Memory B cell (primary cell): Measurements from ENCODE around the gene IFI27L2.
"Not testable (repeated sequence)": the region's sequence is repeated elsewhere in the genome, so short reads cannot be mapped to it uniquely, and the experiment has no call there.

ENCODE experiments used
- ATAC-seq: fragments of 150-1000 bp; cut with Tn5 transposase; 2 replicates; pipeline ENCODE4 v1.10.0; 2021; ENCODE audit warnings: low read depth, mild to moderate bottlenecking, moderate library complexity
- DNase-seq, 2 donors: peaks; one replicate each; pipeline ENCODE4 v3.0.0; 2022; ENCODE audit warnings: low spot score in 2 of 2
- H3K27ac Mint-ChIP-seq: one replicate; pipeline ENCODE4 v1.8.0; 2022; ENCODE audit warnings: mild to moderate bottlenecking, moderate library complexity, mixed read lengths
- H3K27me3 Mint-ChIP-seq: one replicate; pipeline ENCODE4 v1.8.0; 2022; ENCODE audit warnings: mixed read lengths
- H3K36me3 Mint-ChIP-seq: one replicate; pipeline ENCODE4 v1.8.0; 2022; ENCODE audit warnings: mild to moderate bottlenecking, mixed read lengths
- H3K4me1 Mint-ChIP-seq: one replicate; pipeline ENCODE4 v1.8.0; 2022; ENCODE audit warnings: mixed read lengths
- H3K4me3 Mint-ChIP-seq: one replicate; pipeline ENCODE4 v1.8.0; 2022; ENCODE audit warnings: mild to moderate bottlenecking, moderate library complexity, mixed read lengths
- H3K9me3 Mint-ChIP-seq: one replicate; pipeline ENCODE4 v1.8.0; 2022; ENCODE audit warnings: mixed read lengths

IFI27L2 gene

GRCh38 chr14:94163796-94164195, 34.4 kb upstream of the IFI27L2 start:
- DNase-seq (no peak), ATAC-seq (no peak)
- H3K27me3 Mint-ChIP-seq: peaks cover 25% of the 10 kb centered on the region
- no peak overlapping the region for H3K27ac Mint-ChIP-seq
- no peaks in the 10 kb centered on the region for H3K9me3 Mint-ChIP-seq
- no peak overlapping the region for H3K4me3 Mint-ChIP-seq
- no peaks in the 10 kb centered on the region for H3K36me3 Mint-ChIP-seq
- H3K4me1 Mint-ChIP-seq: no peaks in the 10 kb centered on the region

- no peak overlapping the region for H3K4me3 Mint-ChIP-seq
- DNase-seq: no peak
Observed at GRCh38 chr14:94162466-94162865, 33.1 kb upstream of the IFI27L2 start.

GRCh38 chr14:94161981-94162380, 32.6 kb upstream of the IFI27L2 start:
- Mint-ChIP-seq H3K36me3 (no peaks in the 10 kb centered on the region), H3K4me3 (no peak overlapping the region), H3K4me1 (no peaks in the 10 kb centered on the region), H3K27me3 (peaks cover 25% of the 10 kb centered on the region), H3K9me3 (no peaks in the 10 kb centered on the region), H3K27ac (no peak overlapping the region)
- DNase-seq (no peak), ATAC-seq (no peak)

More at GRCh38 chr14:94162466-94162865, 33.1 kb upstream of the IFI27L2 start:
- no peaks in the 10 kb centered on the region for H3K4me1 Mint-ChIP-seq
- no peaks in the 10 kb centered on the region for H3K9me3 Mint-ChIP-seq
- no peak overlapping the region for H3K27ac Mint-ChIP-seq
- peaks cover 23% of the 10 kb centered on the region for H3K27me3 Mint-ChIP-seq
- no peak for ATAC-seq
- H3K36me3 Mint-ChIP-seq: no peaks in the 10 kb centered on the region

DNA sequence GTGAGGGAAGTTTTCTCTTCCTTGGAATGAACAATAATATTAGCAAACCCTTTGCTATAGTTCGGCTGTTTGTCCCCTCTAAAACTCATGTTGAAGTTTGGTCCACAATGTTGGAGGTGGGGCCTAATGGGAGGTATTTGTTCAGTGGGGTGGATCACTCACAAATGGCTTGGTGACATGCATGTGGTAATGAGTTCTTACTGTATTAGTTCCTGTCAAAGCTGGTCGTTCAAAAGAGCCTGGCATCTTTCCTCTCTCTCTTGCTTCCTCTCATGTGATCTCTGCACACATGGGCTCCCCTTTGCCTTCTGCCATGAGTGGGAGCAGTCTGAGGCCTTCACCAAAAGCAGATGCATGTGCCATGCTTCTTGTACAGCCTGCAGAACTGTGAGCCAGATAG, 31.7 kb upstream of the IFI27L2 start:
- peaks cover 24% of the 10 kb centered on the region for H3K27me3 Mint-ChIP-seq
- H3K27ac Mint-ChIP-seq: no peak overlapping the region
- no peaks in the 10 kb centered on the region for H3K36me3 Mint-ChIP-seq
- no peaks in the 10 kb centered on the region for H3K4me1 Mint-ChIP-seq
- ATAC-seq: no peak
- no peaks in the 10 kb centered on the region for H3K9me3 Mint-ChIP-seq
- no peak overlapping the region for H3K4me3 Mint-ChIP-seq
- no peak for DNase-seq

DNA sequence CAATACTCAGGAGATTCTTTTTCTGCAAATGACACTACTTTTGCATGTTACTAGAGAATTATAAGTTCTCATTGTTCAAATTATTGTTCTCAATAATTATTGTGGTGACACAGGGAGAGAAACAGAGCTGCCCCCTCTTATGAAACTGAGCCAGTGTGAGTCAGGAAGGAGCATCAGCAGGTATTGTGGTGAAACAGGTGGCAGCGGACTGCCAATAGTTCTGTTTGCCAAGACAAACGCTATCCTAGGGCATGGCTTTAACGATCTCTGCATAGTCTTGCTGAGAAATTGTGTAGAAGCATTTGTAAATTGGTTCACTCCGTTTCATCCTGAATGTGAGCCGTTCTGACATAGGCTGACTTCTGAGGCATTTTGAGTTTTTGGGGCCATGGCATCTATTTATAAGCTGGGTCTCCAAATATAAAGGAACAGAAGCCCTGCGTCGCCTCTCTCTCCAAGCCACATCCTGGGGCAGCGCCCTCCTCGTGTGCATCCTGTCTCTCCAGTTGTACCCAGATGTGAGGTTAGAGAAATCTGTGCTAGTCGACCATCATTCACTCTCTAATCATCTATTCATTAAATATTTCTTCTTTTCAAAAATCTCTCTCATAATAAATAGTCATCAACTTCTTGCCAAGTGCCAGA, 29.0 kb upstream of the IFI27L2 start:
- H3K4me1 Mint-ChIP-seq: no peaks in the 10 kb centered on the region
- H3K27me3 Mint-ChIP-seq: peaks cover 17% of the 10 kb centered on the region
- ATAC-seq (no peak), DNase-seq (no peak)
- peaks cover 2% of the 10 kb centered on the region for H3K9me3 Mint-ChIP-seq
- no peaks in the 10 kb centered on the region for H3K36me3 Mint-ChIP-seq
- no peak overlapping the region for H3K27ac Mint-ChIP-seq
- no peak overlapping the region for H3K4me3 Mint-ChIP-seq

DNA sequence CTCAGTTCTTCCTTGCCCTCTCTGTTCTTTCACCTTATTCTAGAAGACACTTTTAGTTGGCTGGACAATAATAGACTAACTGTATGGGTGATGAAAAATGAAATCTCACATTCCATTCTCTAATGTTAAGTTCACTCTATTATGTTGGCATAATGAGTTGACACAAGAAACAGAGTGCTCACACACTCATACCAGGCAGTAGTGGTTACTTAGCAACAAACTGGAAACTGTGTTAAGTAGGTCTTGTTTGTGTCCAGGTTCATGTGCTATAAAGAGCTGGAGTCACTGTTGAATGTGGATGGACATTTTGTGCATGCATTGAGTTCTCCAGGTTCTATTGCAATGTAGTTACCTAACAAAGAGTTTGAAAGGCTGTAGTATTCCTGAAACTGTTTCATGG, 27.8 kb upstream of the IFI27L2 start:
- Mint-ChIP-seq H3K27ac (no peak overlapping the region), H3K36me3 (no peaks in the 10 kb centered on the region), H3K9me3 (peaks cover 2% of the 10 kb centered on the region), H3K27me3 (peaks cover 25% of the 10 kb centered on the region), H3K4me3 (no peak overlapping the region), H3K4me1 (no peaks in the 10 kb centered on the region)
- DNase-seq (no peak), ATAC-seq (no peak)

- not testable (repeated sequence) for ATAC-seq, DNase-seq, H3K4me1 Mint-ChIP-seq, H3K4me3 Mint-ChIP-seq, H3K36me3 Mint-ChIP-seq, H3K9me3 Mint-ChIP-seq, H3K27ac Mint-ChIP-seq
- H3K27me3 Mint-ChIP-seq: peaks cover 27% of the 10 kb centered on the region
Observed at GRCh38 chr14:94156143-94156542, 26.7 kb upstream of the IFI27L2 start.

GRCh38 chr14:94153750-94154342, 24.4 kb upstream of the IFI27L2 start:
- H3K27ac Mint-ChIP-seq: no peak overlapping the region
- DNase-seq: no peak

DNA sequence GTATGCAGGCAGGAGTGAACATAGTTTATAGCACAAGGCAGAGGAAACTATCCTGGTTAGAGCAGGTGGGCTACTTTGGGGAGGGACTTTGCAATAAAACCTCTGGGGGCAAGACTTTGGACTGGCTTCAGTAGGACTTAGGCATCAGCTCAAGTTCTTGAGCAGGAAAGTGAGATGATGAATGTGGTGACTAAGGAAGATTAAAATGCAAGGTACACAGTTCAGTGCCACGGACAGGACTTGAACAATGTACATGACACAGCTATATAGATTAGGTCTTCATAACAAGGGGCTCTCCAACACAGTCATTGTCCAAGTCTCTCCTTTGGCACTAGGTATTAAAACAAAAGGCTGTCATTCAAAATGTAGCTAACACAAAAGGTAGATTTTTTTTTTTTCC, 23.3 kb upstream of the IFI27L2 start:
- H3K4me3 Mint-ChIP-seq: no peak overlapping the region
- peaks cover 2% of the 10 kb centered on the region for H3K9me3 Mint-ChIP-seq
- H3K36me3 Mint-ChIP-seq: no peaks in the 10 kb centered on the region
- no peak overlapping the region for H3K27ac Mint-ChIP-seq
- H3K4me1 Mint-ChIP-seq: no peaks in the 10 kb centered on the region
- H3K27me3 Mint-ChIP-seq: peaks cover 25% of the 10 kb centered on the region
- ATAC-seq: no peak
- no peak for DNase-seq

More at GRCh38 chr14:94153750-94154342, 24.4 kb upstream of the IFI27L2 start:
- no peaks in the 10 kb centered on the region for H3K36me3 Mint-ChIP-seq
- peaks cover 2% of the 10 kb centered on the region for H3K9me3 Mint-ChIP-seq
- H3K27me3 Mint-ChIP-seq: peaks cover 26% of the 10 kb centered on the region
- H3K4me3 Mint-ChIP-seq: no peak overlapping the region
- H3K4me1 Mint-ChIP-seq: no peaks in the 10 kb centered on the region
- ATAC-seq: no peak

- H3K36me3 Mint-ChIP-seq: no peaks in the 10 kb centered on the region
- peaks cover 5% of the 10 kb centered on the region for H3K27me3 Mint-ChIP-seq
- no peak overlapping the region for H3K27ac Mint-ChIP-seq
- no peak overlapping the region for H3K4me3 Mint-ChIP-seq
- DNase-seq (no peak), ATAC-seq (no peak)
- peaks cover 3% of the 10 kb centered on the region for H3K4me1 Mint-ChIP-seq
- H3K9me3 Mint-ChIP-seq: no peaks in the 10 kb centered on the region
Observed at GRCh38 chr14:94145902-94146527, 16.6 kb upstream of the IFI27L2 start.

GRCh38 chr14:94144765-94145164, 15.4 kb upstream of the IFI27L2 start:
- no peaks in the 10 kb centered on the region for H3K36me3 Mint-ChIP-seq
- ATAC-seq (no peak), DNase-seq (no peak)
- peaks cover under 1% of the 10 kb centered on the region for H3K27me3 Mint-ChIP-seq
- H3K9me3 Mint-ChIP-seq: no peaks in the 10 kb centered on the region
- H3K4me1 Mint-ChIP-seq: peaks cover 3% of the 10 kb centered on the region
- H3K27ac Mint-ChIP-seq: no peak overlapping the region
- H3K4me3 Mint-ChIP-seq: no peak overlapping the region

GRCh38 chr14:94143711-94144110, 14.3 kb upstream of the IFI27L2 start:
- Mint-ChIP-seq H3K4me3 (no peak overlapping the region), H3K4me1 (peaks cover 3% of the 10 kb centered on the region), H3K27me3 (peaks cover 4% of the 10 kb centered on the region), H3K27ac (no peak overlapping the region), H3K36me3 (no peaks in the 10 kb centered on the region), H3K9me3 (no peaks in the 10 kb centered on the region)
- ATAC-seq: no peak
- DNase-seq: no peak

DNA sequence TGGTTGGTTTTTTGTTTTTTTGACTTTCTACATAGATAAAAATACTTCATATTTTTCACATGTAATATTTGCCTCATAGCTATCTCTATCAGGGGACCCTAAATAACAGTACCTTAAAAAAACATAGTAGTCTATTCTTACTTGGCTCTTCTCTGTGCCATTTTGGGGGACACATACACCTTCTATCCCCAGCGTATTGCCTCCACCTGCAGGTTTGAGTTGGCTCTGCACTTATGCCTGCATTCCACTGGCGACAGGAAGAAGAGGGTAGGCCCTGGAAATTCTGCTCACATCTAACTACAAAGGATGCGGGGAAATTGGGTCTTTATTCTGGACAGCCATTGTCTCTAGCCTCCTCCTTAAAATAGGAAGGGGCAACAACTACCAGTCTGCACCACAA, 13.8 kb upstream of the IFI27L2 start:
- Mint-ChIP-seq H3K27ac (no peak overlapping the region), H3K27me3 (peaks cover 4% of the 10 kb centered on the region), H3K4me3 (no peak overlapping the region), H3K36me3 (no peaks in the 10 kb centered on the region), H3K9me3 (no peaks in the 10 kb centered on the region), H3K4me1 (peaks cover 3% of the 10 kb centered on the region)
- no peak for DNase-seq
- ATAC-seq: no peak

DNA sequence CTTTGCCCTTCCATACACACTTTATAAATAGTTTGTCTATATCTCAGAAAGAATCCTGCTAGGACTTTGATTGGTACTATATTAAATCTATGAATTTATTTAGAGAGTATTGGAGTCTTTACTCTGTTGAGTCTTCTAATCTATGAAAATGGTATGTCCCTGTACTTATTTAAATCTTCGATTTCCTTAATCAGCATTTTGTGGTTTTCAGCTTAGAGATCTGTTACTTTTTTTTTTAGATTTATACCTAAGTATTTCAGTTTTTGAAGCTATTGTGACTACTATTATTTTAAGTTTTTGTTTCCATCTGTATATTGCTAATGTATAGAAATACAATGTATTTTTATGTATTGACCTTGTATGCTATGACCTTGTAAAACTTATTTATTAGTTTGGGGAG, 13.4 kb upstream of the IFI27L2 start:
- Mint-ChIP-seq H3K27ac (no peak overlapping the region), H3K36me3 (no peaks in the 10 kb centered on the region), H3K4me1 (peaks cover 3% of the 10 kb centered on the region), H3K4me3 (no peak overlapping the region), H3K27me3 (peaks cover 4% of the 10 kb centered on the region), H3K9me3 (no peaks in the 10 kb centered on the region)
- ATAC-seq (no peak), DNase-seq (no peak)

DNA sequence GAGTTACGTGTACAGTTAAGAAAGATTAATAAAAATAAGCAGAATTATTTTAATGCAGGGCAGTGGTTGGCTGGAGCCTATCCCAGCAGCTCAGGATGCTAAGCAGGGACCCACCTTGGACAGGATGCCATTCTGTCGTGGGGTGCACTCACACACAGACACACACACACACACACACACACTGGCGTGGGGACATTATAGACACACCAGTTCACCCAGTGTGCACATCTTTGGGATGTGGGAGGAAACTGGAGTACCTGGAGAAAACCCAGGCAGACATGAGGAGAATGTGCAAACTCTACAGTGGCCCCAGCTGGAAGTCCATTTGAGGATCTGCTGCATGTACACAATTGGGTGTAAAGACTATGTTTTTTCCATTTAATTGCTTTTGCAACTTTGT, 12.8 kb upstream of the IFI27L2 start:
- Mint-ChIP-seq H3K4me1 (peaks cover 3% of the 10 kb centered on the region), H3K27me3 (peaks cover 4% of the 10 kb centered on the region), H3K4me3 (no peak overlapping the region)

More for the DNA sequence above, 12.8 kb upstream of the IFI27L2 start:
- DNase-seq: no peak
- no peaks in the 10 kb centered on the region for H3K36me3 Mint-ChIP-seq
- H3K9me3 Mint-ChIP-seq: no peaks in the 10 kb centered on the region
- no peak overlapping the region for H3K27ac Mint-ChIP-seq
- no peak for ATAC-seq
